ENCODE data around the gene IL3RA.
"Not testable (repeated sequence)": the region's sequence is repeated elsewhere in the genome, so short reads cannot be mapped to it uniquely, and the experiment has no call there.

The IL3RA gene

DNA sequence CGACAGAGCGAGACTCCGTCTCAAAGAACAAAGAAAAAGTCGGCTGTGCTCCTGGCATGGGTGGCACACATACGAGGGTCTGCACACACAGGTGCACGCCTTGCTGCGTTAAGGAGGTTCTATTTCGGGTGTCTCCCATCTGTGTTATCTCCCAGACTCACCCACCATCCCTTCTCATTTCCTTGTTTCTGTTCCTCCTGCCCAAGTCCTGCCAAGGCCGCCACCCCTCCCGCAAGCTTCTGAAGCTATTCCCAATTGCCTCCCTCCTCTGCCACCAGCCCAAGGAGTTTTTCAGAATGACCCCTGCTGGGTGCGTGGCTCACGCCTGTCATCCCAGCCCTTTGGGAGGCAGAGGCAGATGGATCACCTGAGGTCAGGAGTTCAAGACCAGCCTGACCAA lies 6.0 kb upstream of the IL3RA start:
- no peak for DNase-seq (ENCODE audit: low read depth in 2 of 2)

DNA sequence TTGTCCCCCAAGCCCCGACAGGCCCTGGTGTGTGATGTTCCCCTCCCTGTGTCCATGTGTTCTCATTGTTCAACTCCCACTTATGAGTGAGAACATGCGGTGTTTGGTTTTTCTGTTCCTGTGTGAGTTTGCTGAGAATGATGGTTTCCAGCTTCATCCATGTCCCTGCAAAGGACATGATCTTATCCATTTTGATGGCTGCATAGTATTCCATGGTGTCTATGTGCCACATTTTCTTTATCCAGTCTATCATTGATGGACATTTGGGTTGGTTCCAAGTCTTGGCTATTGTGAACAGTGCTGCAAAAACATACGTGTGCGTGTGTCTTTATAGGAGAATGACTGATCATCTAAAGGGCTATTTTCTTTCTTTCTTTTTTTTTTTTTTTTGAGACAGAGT lies 4.2 kb upstream of the IL3RA start:
- DNase-seq (ENCODE audit: low read depth in 2 of 2), result not testable (repeated sequence)

DNA sequence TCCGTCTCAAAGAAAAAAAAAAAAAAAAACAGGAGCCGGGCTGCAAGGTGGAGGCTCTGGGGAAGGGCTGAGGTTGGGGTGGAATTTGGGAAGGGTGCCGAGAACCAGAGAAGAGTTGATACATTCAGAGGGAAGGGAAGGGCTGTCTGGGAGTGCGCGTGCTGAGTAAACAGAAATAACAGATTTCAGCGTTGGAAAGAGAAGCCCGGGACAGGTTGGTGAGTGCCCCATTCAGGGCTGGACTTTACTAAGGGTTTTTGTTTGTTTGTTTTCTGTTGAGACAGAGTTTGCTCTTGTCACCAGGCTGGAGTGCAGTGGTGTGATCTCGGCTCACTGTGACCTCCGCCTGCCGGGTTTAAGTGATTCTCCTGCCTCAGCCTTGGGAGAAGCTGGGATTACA lies 1.7 kb upstream of the IL3RA start:
- DNase-seq (ENCODE audit: low read depth in 2 of 2), result no peak

DNA sequence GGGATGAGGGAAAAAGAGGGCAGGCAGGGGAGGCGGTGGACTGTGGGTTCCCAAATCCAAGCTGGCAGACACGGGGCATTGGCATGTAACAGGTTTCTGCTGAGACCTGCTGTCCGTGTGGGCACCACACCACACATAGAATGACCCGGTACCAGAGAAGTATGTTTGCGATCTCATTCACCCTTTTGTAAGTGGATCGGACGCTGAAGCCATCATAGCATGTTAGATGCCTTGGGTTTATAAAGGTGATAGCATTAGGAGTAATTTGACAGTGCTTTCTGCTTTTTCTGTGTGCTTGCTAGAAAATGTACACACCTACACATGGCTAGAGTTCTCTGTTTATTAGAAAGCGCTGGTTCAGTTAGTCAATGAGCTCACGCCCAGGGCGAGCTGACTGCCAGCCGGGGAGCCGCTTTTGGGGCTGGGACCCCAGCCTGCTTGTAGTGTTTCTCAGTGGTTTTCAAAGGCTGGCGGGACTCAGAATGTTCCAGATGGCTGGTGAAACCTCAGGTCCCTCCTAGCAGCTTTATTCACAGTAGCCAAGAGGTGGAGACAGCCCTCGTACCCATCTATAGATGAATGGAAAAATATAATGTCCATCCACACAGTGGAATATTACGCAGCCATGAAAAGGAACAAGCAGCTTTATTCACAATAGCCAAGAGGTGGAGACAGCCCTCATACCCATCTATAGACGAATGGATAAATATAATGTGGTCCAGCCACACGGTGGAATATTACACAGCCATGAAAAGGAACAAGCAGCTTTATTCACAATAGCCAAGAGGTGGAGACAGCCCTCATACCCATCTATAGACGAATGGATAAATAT lies 579 bp downstream of the IL3RA start:
- DNase-seq (ENCODE audit: low read depth in 2 of 2), result no peak

DNA sequence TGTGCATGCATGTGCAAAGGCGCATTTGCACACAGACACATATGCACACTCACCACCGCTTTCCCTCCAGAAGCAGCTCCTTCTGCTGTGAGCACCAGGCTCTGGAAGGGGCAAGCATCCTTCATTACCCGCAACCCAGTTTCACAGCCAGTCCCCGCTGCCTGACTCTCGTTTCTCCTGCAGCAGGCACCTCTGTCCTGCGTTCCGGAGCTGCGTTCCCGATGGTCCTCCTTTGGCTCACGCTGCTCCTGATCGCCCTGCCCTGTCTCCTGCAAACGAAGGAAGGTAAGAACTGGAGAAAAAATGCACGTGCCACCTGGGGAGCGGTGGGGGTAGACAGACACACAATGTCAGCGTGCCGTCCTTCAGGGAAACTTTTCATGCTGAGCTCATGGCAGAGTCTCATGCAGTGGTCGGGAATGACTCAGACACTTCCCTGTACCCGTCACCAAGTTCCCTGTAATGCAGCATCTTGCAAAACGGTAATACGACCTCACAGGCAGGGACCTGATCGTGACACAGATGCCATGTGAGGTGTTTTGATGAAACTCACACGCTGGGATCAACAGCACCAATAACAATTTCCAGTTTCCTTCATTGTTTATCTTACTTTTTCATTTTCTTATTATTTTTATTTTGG lies 5.1 kb downstream of the IL3RA start:
- DNase-seq (ENCODE audit: low read depth in 2 of 2), result no peak

DNA sequence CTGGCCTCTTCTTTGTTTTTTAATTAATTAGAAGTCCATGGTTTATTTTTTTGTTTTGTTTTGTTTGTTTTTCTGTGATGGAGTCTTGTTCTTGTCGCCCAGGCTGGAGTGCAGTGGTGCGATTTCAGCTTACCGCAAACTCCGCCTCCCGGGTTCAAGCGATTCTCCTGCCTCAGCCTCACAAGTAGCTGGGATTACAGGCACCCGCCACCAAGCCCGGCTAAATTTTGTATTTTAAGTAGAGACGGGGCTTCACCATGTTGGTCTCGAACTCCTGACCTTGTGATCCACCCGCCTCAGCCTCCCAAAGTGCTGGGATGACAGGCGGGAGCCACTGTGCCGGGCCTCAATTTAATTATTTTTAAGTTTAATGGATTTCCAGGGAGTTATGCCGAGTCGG lies 13.0 kb downstream of the IL3RA start:
- not testable (repeated sequence) for DNase-seq (ENCODE audit: low read depth in 2 of 2)

DNA sequence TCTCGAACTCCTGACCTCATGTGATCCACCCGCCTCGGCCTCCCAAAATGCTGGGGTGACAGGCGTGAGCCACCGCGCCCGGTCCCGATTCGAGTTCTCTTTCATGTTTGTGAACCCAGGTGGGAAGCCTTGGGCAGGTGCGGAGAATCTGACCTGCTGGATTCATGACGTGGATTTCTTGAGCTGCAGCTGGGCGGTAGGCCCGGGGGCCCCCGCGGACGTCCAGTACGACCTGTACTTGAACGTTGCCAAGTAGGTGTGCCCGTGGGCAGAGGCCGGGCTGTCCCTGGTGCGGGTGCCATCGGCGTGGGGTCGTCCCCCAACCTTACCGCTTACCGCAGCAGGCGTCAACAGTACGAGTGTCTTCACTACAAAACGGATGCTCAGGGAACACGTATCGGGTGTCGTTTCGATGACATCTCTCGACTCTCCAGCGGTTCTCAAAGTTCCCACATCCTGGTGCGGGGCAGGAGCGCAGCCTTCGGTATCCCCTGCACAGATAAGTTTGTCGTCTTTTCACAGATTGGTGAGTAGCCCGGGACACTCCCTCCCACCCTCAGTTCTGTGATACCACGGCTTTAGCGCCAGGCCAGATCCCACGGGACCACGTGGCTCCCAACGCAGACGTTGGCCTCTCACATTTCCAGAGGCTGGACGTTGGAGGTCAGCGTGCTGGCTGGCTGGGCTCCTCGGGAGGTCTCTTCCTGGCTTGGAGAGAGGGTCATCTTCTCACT lies 15.6 kb downstream of the IL3RA start:
- DNase-seq (ENCODE audit: low read depth in 2 of 2), result no peak

DNA sequence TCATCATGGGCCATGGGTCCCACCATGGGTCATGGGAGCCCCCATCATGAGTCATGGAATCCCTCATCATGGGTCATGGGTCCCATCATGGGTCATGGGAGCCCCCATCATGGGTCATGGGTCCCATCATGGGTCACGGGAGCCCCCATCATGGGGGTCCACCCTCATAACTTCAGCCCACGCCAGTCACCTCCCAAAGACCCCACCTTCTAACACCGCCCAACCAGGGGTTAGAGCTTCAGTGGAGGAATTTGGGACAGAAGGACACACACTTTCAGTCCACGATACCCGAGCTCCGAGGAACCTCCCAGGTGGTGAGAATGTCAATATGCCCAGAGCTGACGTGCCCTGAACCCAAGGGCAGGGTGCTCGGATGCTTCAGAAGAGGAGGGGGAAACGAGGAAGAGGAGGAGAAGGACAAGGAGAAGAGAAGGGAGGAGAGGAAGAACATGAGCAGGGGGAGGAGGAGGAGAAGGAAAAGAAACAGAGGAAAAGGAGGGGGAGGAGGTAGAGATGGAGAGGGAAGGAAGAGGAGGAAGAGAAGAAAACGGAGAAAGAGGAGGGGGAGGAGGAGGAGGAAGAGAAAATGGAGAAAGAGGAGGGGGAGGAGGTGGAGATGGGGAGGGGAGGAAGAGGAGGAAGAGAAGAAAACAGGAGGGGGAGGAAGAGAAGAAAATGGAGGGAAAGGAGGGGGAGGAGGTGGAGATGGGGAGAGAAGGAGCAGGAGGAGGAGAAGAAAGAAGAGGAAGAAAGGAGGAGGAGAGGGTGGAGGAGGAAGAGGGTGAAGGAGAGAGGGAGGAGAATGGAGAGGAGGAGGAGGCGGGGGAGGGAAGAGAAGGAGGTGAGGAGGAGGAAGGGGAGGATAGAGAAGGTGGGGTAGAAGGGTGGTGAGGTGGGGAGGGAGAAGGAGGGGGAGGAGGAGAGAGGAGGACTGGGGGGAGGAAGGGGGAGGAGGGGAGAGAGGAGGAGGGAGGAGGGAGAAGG lies 17.7 kb downstream of the IL3RA start:
- DNase-seq (ENCODE audit: low read depth in 2 of 2), result no peak

DNA sequence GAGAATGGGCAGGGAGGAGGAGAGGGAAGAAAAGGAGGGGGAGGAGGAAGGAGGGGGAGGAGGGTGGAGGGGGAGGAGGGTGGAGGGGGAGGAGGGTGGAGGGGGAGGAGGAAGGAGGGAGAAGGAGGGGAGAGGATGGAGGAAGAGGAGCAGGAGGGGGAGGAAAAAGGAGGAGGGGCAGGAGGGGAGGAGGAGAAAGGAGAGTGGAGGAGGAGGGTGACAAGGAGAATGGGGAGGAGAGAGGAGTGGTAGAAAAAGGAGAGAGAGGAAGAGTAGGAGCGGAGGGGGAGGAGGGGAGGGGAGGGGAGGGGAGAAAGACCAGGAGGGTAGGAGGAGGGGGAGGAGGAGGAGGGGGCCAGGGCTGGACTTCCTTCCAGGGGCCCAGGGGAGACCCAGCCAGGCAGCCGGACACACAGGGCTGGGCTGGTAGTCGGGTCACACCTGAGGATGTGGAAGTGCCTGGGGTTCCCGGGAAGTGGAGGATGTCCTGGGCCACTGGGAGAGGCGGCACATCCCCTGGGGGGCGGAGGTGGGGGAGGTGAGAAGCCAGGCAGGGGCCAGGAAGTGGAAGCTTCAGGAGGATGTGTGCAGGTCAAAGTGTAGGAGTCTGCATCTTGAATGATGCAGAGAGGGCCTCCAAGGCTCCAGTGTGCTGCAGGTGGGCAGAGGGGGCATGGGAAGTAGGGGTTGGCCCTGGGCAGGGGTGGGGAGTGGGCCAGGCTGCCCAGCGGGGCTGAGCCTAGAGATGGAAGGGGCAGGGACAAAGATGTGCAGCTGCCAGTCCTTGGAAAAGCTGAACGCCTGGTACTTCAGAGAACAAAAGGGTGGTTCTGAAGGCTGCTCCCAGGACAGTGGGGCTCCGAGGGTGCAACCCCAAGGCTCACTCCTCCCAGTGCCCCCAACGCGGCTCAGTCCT lies 18.8 kb downstream of the IL3RA start:
- DNase-seq (ENCODE audit: low read depth in 2 of 2), result no peak

DNA sequence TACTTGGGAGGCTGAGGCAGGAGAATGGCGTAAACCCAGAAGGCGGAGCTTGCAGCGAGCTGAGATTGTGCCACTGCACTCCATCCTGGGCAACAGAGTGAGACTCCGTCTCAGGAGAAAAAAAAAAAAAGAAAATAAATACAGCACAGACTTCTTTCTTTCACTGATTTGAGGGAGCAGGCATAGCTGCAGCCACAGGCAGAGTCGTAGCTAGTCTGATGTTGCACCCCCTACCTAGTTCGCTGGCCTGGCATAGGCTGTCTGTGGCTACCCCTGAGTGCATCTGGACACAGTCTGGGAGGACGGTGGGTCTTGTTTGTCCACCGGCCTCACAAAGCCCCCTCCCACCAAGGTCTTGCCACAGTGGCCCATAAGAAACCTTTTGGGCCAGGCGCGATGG lies 21.4 kb downstream of the IL3RA start:
- DNase-seq (ENCODE audit: low read depth in 2 of 2), result no peak

DNA sequence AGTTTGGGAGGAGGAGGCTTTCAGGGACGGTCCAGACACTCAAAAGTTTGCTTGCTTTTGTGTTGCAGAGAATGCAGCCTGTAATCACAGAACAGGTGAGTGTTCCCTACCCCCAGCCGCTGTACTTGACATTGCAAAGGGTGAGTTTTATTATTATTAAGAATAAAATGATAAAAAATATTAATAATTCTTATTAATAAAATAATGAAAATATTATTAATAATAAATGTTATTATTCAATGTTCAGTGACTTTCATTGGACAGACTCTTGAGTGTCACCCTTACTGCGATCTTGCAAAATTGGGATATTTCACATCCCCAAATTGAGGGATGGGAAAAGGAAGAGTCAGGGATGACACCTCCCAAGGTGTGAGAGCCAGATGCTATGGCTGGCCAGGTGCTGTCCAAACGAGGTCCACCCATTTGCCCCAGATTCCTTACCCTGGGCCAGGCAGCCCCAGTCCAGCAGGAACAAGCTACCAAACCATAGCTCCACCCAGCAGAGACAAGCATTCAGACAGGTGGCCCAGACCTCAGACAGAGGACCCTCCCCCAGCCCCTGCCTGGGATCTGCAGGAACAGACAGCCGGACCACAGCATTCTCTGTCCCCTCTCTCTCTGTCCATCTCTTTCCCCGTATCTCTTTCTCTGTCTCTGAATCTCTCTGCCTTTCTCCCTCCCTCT lies 22.4 kb downstream of the IL3RA start:
- no peak for DNase-seq (ENCODE audit: low read depth in 2 of 2)

DNA sequence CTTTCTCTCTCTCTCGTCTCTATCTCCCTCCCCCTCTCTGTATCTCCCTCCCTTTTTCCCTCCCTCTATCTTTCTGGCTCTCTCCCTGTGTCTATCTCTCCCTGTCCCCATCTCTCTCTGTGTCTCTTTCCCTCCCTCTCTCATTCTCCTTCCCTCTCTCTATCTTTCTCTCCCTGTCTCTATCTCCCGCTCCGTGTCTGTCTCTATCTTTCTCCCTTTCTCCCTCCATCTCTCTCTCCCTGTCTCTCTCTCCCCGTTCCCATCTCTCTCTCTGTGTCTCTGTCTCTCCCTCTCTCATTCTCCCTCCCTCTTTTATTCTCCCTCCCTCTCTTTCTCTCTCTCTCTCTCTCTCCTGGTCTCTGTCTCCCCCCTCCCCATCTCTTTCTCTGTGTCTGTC lies 22.9 kb downstream of the IL3RA start:
- DNase-seq (ENCODE audit: low read depth in 2 of 2), result no peak

DNA sequence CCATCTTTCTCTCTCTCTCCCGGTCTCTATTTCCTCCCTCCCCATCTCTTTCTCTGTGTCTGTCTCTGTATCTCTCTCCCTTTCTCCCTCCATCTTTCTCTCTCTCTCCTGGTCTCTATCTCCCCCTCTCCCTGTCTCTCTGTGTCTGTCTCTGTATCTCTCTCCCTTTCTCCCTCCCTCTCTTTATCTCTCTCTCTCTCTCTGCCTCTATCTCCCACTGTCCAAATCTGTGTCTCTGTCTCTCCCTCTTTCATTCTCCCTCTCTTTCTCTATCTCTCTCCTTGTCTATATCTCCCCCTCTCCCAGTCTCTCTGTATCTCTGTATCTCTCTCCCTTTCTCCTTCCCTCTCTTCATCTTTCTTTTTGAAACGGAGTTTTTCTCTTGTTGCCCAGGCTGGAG lies 23.6 kb downstream of the IL3RA start:
- no peak for DNase-seq (ENCODE audit: low read depth in 2 of 2)

DNA sequence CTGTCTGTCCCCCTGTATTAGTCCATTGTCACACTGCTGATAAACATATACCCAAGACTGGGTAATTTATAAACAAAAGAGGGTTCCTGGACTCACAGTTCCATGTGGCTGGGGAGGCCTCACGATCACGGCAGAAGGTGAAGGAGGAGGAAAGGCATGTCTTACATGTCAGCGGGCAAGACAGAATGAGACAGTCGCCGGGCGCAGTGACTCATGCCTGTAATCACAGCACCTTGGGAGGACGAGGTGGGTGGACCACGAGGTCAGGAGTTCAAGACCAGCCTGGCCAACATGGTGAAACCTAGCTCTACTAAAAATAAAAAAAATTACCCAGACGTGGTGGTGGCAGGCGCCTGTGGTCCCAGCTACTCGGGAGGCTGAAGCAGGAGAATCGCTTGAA lies 24.7 kb downstream of the IL3RA start:
- no peak for DNase-seq (ENCODE audit: low read depth in 2 of 2)

DNA sequence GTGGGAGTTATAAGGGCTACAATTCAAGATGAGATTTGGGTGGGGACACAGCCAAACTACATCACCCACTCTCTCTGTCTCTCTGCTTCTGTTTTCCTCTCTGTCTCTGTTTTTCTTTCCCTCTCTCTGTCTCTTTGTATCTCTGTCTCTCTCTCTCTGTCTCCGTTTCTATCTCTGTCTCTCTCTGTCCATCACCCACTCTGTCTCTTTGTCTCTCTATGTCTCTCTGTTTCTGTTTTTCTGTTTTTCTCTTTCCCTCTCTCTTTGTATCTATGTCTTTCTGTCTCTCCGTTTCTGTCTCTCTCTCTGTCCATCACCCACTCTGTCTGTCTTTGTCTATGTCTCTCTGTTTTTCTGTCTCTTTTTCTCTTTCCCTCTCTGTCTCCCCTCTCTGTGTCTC lies 25.3 kb downstream of the IL3RA start:
- DNase-seq (ENCODE audit: low read depth in 2 of 2), result no peak

DNA sequence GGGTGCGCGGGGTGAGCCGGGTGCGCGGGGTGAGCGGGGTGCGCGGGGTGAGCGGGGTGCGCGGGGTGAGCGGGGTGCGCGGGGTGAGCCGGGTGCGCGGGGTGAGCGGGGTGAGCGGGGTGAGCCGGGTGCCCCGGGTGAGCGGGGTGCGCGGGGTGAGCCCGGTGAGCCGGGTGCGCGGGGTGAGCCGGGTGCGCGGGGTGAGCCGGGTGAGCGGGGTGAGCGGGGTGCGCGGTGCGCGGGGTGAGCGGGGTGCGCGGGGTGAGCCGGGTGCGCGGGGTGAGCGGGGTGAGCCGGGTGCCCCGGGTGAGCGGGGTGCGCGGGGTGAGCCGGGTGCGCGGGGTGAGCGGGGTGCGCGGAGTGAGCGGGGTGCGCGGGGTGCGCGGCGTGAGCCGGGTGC lies 29.8 kb downstream of the IL3RA start:
- DNase-seq (ENCODE audit: low read depth in 2 of 2), result not testable (repeated sequence)

DNA sequence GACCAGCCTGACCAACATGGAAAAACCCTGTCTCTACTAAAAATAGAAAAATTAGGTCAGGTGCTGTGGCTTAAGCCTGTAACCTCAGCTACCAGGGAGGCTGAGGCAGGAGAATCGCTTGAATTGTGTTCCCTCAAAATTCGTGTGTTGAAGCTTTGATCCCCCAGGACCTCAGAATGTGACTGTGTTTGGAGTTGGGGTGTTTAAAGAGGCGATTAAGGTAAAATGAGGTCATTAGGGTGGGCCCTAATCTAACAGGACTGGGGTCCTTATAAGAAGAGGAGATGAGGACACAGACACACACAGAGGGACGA lies 31.8 kb downstream of the IL3RA start:
- no peak for DNase-seq (ENCODE audit: low read depth in 2 of 2)

DNA sequence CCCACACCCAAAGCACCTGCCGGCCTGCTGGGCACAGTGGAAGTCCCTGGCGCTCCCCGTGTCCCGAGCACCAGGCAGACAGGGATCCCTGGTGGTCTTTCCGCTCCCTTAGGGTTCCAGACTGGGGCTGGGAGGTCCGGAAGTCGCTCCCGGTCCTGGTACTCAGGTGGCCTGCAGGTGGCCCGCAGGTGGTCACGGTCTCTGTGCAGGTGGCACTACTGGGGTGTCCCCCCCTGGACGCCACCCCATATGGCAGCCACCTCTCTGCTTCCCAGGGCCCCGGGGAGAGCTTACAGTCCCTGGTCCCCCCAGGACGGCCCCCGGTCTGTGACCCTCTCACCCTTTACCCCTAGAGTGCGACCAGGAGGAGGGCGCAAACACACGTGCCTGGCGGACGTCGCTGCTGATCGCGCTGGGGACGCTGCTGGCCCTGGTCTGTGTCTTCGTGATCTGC lies 41.7 kb downstream of the IL3RA start:
- DNase-seq (ENCODE audit: low read depth in 2 of 2), result no peak

DNA sequence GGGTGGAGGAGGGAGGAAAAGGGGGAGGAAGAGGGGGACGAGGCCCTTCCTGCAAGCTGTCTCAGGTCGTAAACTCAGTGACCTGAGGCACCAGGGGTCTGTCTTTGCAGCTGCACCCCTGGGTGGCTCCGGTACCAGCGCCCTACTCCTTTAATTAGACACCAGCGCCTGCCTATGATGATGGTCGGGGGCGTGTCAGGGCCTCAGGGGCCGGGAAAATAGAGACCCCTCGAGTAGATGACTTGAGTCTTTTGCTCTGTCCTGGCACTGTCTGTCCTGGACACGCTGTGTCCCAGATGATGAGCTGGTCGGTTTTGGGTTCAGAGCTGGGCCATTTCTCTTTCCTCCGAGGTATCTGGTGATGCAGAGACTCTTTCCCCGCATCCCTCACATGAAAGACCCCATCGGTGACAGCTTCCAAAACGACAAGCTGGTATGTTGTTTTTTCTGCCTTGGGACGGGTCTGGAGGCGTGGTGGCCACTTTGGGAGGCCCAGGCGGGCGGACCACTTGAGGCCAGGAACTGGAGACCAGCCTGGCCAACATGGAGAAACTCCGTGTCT lies 44.2 kb downstream of the IL3RA start:
- DNase-seq (ENCODE audit: low read depth in 2 of 2), result no peak

Measured in stimulated activated CD4-positive, alpha-beta T cell treated with anti-CD3 and anti-CD28 coated beads, Interleukin-12 subunit alpha, Interleukin-12 subunit beta, amount 100 ng/mL, for 24 hours (primary cell).